ENCODE results near the gene ZDHHC9. TPM values are rescaled to one million over a fixed set of nuclear protein-coding genes. Genes with fewer than 3 reads are reported as not detected.

Gene ZDHHC9
- total RNA-seq, 1 donor from 2014 or later = 64.0 TPM

DNA sequence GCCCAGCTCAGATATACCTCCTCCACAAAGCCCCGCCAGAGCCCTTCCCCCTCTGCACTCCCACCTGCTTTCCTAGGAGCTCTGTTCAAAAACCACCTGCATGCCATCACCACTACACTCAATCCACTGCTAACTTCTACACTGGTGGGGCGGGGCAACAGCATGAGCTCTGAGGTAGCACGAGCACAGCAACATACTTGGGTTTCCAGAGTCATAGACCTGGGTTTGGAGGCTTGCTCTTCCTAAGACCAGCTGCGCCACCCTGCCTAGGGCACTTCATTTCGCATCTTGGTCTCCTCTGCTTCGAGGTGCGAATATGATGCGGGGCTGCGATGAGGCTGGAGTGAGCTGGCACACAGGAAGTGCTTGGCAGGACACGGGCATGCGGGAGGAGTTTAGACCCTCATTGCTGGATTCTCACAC lies 60.4 kb downstream of the ZDHHC9 start:
- H3K27me3 ChIP-seq (ENCODE audit: insufficient read depth, low read length) = no peaks in the 10 kb centered on the region
- H3K4me2 ChIP-seq (ENCODE audit: low read length) = no peak overlapping the region
- H3K4me1 Mint-ChIP-seq (ENCODE audit: low read depth, unreplicated experiment) = no peaks in the 10 kb centered on the region
- H3K4me3 ChIP-seq (ENCODE audit: insufficient read depth, low read depth, low read length) = no peak overlapping the region
- H4K20me1 ChIP-seq (ENCODE audit: insufficient read depth, low read length) = no peaks in the 10 kb centered on the region
- no peaks in the 10 kb centered on the region for H3K9me3 ChIP-seq (ENCODE audit: insufficient read depth, low read depth, low read length)
- DNase-seq (ENCODE audit: low read depth) (no peak), FAIRE-seq (no peak)
- no peaks in the 10 kb centered on the region for H3K4me1 ChIP-seq (ENCODE audit: insufficient read depth, low read length)
- no peaks in the 10 kb centered on the region for H3K9me3 Mint-ChIP-seq (ENCODE audit: unreplicated experiment)
- H3K36me3 Mint-ChIP-seq (ENCODE audit: low read depth, unreplicated experiment) = no peaks in the 10 kb centered on the region
- no peaks in the 10 kb centered on the region for H3K79me2 ChIP-seq (ENCODE audit: insufficient read depth, low read length)
- TF ChIP-seq, protein P1, sequence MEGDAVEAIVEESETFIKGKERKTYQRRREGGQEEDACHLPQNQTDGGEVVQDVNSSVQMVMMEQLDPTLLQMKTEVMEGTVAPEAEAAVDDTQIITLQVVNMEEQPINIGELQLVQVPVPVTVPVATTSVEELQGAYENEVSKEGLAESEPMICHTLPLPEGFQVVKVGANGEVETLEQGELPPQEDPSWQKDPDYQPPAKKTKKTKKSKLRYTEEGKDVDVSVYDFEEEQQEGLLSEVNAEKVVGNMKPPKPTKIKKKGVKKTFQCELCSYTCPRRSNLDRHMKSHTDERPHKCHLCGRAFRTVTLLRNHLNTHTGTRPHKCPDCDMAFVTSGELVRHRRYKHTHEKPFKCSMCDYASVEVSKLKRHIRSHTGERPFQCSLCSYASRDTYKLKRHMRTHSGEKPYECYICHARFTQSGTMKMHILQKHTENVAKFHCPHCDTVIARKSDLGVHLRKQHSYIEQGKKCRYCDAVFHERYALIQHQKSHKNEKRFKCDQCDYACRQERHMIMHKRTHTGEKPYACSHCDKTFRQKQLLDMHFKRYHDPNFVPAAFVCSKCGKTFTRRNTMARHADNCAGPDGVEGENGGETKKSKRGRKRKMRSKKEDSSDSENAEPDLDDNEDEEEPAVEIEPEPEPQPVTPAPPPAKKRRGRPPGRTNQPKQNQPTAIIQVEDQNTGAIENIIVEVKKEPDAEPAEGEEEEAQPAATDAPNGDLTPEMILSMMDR (IDR thresholded peaks at IDR 0.05; ENCODE audit: insufficient read depth, low read depth, low read length) = no peak
- no peak for TF ChIP-seq EZH2 (IDR thresholded peaks at IDR 0.05; ENCODE audit: insufficient read depth, low read length)
- no peak overlapping the region for H3K27ac ChIP-seq (ENCODE audit: low read depth, low read length)
- H3K9ac ChIP-seq (ENCODE audit: low read length) = no peak overlapping the region
- peaks cover 8% of the 10 kb centered on the region for H3K27me3 Mint-ChIP-seq (ENCODE audit: low read depth, unreplicated experiment)
- H3K27ac Mint-ChIP-seq (ENCODE audit: unreplicated experiment) = no peak overlapping the region
- no peaks in the 10 kb centered on the region for H3K36me3 ChIP-seq (ENCODE audit: insufficient read depth, low read length)
- H2AFZ ChIP-seq (ENCODE audit: low read depth, low read length) = no peak overlapping the region
- H3K4me3 Mint-ChIP-seq (ENCODE audit: unreplicated experiment) = no peak overlapping the region

DNA sequence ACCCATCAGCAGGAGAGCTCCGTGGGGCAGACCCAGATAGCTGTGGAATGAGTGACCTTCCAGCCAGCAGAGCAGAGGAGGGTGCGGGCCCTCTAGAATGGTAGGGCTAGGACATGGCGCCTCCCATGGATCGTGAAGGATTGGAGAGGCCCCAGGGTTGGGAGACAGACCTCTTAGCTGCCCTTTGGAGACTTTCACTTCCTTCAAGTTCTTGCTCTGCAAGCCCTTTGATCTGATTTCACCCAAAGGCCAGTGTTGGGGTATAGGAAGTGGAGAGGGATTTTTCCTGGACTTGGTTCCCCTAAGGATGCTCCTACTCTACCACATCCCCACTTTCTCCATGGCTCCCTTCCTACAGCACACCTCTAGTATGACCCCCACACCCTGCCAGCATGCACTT lies 61.0 kb downstream of the ZDHHC9 start:
- FAIRE-seq (no peak), DNase-seq (ENCODE audit: low read depth) (no peak)
- Histone ChIP-seq H3K4me2 (ENCODE audit: low read length) (no peak overlapping the region), H3K9ac (ENCODE audit: low read length) (no peak overlapping the region), H3K27ac (ENCODE audit: low read depth, low read length) (no peak overlapping the region), H2AFZ (ENCODE audit: low read depth, low read length) (no peak overlapping the region), H3K4me1 (ENCODE audit: insufficient read depth, low read length) (no peaks in the 10 kb centered on the region), H4K20me1 (ENCODE audit: insufficient read depth, low read length) (no peaks in the 10 kb centered on the region), H3K27me3 (ENCODE audit: insufficient read depth, low read length) (no peaks in the 10 kb centered on the region), H3K36me3 (ENCODE audit: insufficient read depth, low read length) (no peaks in the 10 kb centered on the region), H3K9me3 (ENCODE audit: insufficient read depth, low read depth, low read length) (no peaks in the 10 kb centered on the region), H3K4me3 (ENCODE audit: insufficient read depth, low read depth, low read length) (no peak overlapping the region), H3K79me2 (ENCODE audit: insufficient read depth, low read length) (no peaks in the 10 kb centered on the region)
- Mint-ChIP-seq H3K27me3 (ENCODE audit: low read depth, unreplicated experiment) (peaks cover 8% of the 10 kb centered on the region), H3K9me3 (ENCODE audit: unreplicated experiment) (no peaks in the 10 kb centered on the region), H3K4me3 (ENCODE audit: unreplicated experiment) (no peak overlapping the region), H3K27ac (ENCODE audit: unreplicated experiment) (no peak overlapping the region), H3K4me1 (ENCODE audit: low read depth, unreplicated experiment) (no peaks in the 10 kb centered on the region), H3K36me3 (ENCODE audit: low read depth, unreplicated experiment) (no peaks in the 10 kb centered on the region)
- TF ChIP-seq, protein P1 (IDR thresholded peaks at IDR 0.05; ENCODE audit: insufficient read depth, low read depth, low read length) = no peak
- TF ChIP-seq EZH2 (IDR thresholded peaks at IDR 0.05; ENCODE audit: insufficient read depth, low read length) = no peak

DNA sequence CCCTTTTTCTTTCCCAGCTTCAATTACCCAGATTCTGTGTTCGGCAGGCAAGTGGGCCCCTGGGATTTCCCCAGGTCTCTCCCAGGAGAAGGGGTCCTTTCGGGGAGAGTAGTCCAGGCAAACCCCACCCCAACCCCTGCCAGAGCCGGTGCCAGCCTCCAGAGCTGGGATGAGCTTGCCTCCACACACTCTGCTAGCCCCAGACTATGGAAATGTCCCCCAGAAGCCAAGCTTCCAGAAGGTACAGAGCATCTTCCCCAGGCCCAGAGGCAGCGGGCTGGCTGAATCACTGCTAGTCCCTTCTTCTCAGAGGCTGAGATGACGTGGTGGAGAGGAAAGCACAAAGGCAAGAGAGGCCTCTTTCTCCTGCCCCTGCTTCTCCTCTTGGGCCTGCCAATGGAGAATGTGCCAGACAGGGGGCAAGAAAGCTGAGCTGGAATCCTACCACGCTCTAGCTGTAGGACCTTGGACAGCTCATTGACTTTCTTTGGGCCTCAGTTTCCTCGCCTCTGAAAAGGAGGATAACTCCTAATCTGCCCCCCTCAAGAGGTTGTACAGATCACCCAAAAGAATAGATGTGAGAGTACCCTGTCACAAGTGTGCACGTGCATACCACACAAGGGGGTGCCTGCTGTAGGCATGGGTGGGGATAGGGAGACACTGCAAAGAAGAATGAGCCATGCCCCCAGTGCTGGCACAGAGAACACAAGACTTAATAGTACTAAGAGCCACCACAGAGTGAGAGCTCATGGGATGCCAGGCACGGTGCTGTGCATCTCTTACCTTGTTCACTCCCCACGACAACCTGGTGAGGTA lies 61.8 kb downstream of the ZDHHC9 start:
- no peak for DNase-seq (ENCODE audit: low read depth)
- H3K4me1 Mint-ChIP-seq (ENCODE audit: low read depth, unreplicated experiment) = no peaks in the 10 kb centered on the region

More for the DNA sequence above, 61.8 kb downstream of the ZDHHC9 start:
- no peak overlapping the region for H3K4me3 Mint-ChIP-seq (ENCODE audit: unreplicated experiment)
- Histone ChIP-seq H3K9me3 (ENCODE audit: insufficient read depth, low read depth, low read length) (no peaks in the 10 kb centered on the region), H3K4me1 (ENCODE audit: insufficient read depth, low read length) (no peaks in the 10 kb centered on the region), H3K79me2 (ENCODE audit: insufficient read depth, low read length) (no peaks in the 10 kb centered on the region), H3K4me2 (ENCODE audit: low read length) (no peak overlapping the region), H4K20me1 (ENCODE audit: insufficient read depth, low read length) (no peaks in the 10 kb centered on the region), H3K9ac (ENCODE audit: low read length) (no peak overlapping the region), H3K4me3 (ENCODE audit: insufficient read depth, low read depth, low read length) (no peak overlapping the region), H3K27ac (ENCODE audit: low read depth, low read length) (no peak overlapping the region), H2AFZ (ENCODE audit: low read depth, low read length) (no peak overlapping the region), H3K36me3 (ENCODE audit: insufficient read depth, low read length) (no peaks in the 10 kb centered on the region), H3K27me3 (ENCODE audit: insufficient read depth, low read length) (no peaks in the 10 kb centered on the region)
- H3K36me3 Mint-ChIP-seq (ENCODE audit: low read depth, unreplicated experiment) = no peaks in the 10 kb centered on the region
- H3K27me3 Mint-ChIP-seq (ENCODE audit: low read depth, unreplicated experiment) = peaks cover 6% of the 10 kb centered on the region
- no peak for FAIRE-seq
- no peak for TF ChIP-seq EZH2 (IDR thresholded peaks at IDR 0.05; ENCODE audit: insufficient read depth, low read length)
- TF ChIP-seq, protein P1 (IDR thresholded peaks at IDR 0.05; ENCODE audit: insufficient read depth, low read depth, low read length) = no peak
- H3K9me3 Mint-ChIP-seq (ENCODE audit: unreplicated experiment) = no peaks in the 10 kb centered on the region
- H3K27ac Mint-ChIP-seq (ENCODE audit: unreplicated experiment) = no peak overlapping the region

Measured in astrocyte (in vitro differentiated cells and primary cell).